GM13976 (cell line): ENCODE measurements around the gene FEV.

ENCODE experiments used
- DNase-seq: peaks from one replicate; pipeline ENCODE4 v3.0.0; 2012; ENCODE audit warnings: low spot score
- in situ Hi-C: fragments of 300-500 bp; cut with MboI; formaldehyde crosslinking; loops from one replicate; pipeline ENCODE4 v1.12.0; 2022; ENCODE audit warnings: low sequenced_read_pairs, mixed read lengths, inconsistent platforms; ENCODE audit not compliant: unreplicated experiment
- TF ChIP-seq, protein P1 (sequence below): IDR thresholded peaks from 2 replicates; pipeline ENCODE4 v1.5.1; 2012; ENCODE audit warnings: borderline replicate concordance, mild to moderate bottlenecking; ENCODE audit not compliant: insufficient read depth; ENCODE audit errors: extremely low read depth, missing control alignments, control extremely low read depth

The FEV gene

DNA sequence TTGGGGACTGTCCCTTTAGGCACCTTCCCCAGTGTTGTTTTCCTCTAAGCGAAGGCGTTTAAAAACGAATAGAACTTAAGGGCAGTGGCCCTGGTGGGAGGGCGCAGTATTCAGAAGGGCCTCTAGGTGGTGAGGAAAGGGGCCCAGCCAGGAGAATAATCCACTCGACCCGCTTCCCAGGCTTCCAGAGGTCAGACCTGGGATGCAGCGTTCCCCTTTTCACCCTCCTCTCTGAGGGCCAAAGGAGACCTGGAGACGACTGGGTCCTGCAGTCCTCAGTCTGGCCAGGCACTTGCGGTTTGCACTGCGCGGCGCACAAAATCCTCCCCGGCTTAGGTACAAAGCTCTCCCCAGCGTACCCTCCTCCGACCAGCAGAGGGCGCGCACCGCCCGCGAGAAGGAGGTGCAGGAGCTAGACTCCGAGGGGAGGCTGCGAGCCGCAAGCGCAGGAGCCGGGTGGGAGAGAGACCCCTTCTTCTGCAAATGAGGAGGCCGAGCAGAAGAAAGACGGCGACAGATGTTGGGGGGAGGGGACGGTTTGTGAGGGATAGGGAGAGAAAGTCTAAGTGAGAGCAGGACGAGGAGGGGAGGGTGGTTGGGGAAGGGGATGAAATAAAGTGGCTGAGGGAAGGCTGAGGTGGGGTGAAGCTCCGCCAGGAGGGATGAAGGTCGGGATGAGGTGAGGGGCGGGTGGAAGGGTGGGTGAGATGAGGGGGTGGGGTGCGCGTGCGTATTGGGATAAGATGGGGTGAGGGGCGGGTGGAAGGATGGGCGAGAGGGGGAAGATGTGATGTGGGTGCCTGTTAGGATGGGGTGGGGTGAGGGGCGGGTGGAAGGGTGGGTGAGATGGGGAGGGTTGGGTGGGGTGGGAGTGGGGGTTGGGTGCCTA lies 4.9 kb downstream of the FEV start:
- TF ChIP-seq, protein P1, sequence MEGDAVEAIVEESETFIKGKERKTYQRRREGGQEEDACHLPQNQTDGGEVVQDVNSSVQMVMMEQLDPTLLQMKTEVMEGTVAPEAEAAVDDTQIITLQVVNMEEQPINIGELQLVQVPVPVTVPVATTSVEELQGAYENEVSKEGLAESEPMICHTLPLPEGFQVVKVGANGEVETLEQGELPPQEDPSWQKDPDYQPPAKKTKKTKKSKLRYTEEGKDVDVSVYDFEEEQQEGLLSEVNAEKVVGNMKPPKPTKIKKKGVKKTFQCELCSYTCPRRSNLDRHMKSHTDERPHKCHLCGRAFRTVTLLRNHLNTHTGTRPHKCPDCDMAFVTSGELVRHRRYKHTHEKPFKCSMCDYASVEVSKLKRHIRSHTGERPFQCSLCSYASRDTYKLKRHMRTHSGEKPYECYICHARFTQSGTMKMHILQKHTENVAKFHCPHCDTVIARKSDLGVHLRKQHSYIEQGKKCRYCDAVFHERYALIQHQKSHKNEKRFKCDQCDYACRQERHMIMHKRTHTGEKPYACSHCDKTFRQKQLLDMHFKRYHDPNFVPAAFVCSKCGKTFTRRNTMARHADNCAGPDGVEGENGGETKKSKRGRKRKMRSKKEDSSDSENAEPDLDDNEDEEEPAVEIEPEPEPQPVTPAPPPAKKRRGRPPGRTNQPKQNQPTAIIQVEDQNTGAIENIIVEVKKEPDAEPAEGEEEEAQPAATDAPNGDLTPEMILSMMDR = peak; percentile 96
- in situ Hi-C loops = loop anchor here (10.0 kb wide), 1 partner anchor 125 kb away; the partner anchor contains the start of gene WNT6
- peak; percentile 90 for DNase-seq

DNA sequence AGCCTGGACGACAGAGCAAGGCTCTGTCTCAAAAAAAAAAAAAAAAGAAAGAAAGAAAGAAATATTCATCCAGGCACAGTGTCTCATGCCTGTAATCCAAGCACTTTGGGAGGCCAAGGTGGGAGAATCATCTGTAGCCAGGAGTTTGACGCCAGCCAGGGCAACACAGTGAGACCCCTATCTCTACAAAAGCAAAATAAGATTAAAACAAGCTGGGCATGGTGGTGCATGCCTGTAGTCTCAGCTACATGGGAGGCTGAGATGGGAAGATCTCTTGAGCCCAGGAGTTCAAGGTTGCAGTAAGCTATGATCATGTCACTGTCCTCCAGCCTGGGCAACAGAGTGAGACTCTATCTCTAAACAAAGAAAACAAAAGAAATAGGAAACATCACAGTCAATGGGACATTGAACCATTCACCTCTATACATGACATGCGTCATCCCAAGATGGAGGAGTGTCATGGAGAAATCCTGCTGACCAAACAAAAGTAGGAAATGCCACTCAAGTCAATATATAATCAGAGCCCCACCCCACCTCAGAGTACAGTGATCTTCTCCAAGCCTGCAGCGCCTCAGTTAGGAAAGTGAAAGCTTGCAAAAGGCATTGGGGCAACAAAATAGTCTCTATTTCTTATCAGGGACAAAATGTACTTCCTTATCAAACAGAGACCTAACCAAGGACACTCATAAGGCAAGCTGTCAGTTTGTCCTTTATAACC lies 9.8 kb downstream of the FEV start:
- DNase-seq = no peak
- in situ Hi-C loops = no loop called here
- TF ChIP-seq, protein P1 = no peak

- no peak for DNase-seq
- in situ Hi-C loops = no loop called here
- TF ChIP-seq, protein P1 = no peak
Observed at GRCh38 chr2:218970894-218971293, 14.1 kb downstream of the FEV start.

GRCh38 chr2:218964041-218964771 lies 20.8 kb downstream of the FEV start:
- TF ChIP-seq, protein P1 = no peak
- no peak for DNase-seq
- in situ Hi-C loops = no loop called here

- in situ Hi-C loops = no loop called here
- DNase-seq = no peak
- TF ChIP-seq, protein P1 = no peak
Observed at GRCh38 chr2:218963601-218964000, 21.4 kb downstream of the FEV start.

DNA sequence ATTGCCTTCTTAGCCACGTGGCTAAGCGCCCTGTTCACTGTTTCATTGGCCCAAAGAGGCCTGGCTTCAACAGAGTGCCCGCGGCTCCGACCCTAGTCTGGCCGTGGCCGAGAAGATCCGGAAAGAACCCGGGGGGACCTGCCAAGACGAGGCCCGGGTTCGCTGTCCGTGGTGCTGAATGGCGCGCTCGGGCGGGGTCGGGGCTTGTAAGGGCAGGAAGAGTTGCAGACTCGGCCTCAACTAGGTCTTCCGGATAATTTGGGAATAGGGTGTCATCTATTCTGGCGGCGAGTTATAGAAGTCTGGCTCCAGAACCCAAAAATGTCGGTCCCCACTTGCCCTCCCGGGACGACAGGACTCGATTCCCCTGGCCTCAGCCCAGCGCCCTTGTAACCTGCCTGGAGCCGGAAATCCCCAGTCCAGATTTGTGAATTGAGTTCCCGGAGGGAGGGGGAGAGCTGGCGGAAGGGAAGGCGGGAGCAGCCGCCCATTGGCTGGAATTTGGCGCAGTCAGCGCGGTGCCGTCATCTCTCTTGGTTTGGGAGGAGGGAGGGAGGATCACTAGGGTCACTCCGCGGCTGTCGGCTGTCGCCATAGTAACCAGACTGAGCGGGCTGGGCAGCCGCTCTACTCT lies 22.0 kb downstream of the FEV start:
- in situ Hi-C loops = no loop called here
- peak; percentile 70 for DNase-seq
- TF ChIP-seq, protein P1 = no peak
